GM18868 (cell line): Measurements from ENCODE around the gene DPH2.

Source experiments
- ATAC-seq: cut with Tn5 transposase; IDR thresholded peaks from one replicate; pipeline ENCODE4 v1.9.1; 2021; ENCODE audit warnings: mild to moderate bottlenecking, moderate library complexity; ENCODE audit not compliant: unreplicated experiment

DPH2 gene

DNA sequence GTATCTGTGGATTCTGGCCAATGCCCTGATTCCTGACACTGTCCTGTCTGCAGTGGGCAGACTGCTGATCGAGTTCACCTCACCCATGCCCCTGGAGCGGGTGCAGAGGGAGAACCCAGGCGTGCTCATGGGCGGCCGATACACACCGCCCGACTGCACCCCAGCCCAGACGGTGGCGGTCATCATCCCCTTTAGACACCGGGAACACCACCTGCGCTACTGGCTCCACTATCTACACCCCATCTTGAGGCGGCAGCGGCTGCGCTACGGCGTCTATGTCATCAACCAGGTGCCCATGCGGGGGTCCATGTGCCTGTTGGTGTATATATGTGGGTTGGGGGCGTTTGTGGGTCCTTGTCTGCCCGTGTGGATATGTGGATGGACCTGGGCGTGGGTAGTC, 11.8 kb downstream of the DPH2 start:
- no peak for ATAC-seq

DNA sequence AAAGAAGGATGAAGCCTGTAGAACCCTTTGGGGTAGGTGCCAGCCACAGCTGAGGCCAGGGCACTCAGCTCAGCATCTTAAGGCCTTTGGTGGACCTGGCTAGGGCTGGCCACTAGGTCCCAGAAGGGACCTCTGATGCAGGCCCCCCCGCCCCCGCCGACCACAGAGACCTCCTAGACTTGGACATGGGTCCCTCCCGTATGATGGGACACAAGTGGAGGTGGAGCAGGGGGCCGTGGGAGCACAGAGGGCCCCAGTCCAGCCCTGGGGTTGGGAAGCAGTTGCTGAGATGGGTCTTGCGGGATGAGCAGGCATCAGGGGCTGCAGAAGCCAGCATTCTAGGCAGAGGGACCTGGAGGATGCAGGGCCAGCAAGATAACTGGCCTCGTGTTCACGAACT, 12.4 kb downstream of the DPH2 start:
- no peak for ATAC-seq

DNA sequence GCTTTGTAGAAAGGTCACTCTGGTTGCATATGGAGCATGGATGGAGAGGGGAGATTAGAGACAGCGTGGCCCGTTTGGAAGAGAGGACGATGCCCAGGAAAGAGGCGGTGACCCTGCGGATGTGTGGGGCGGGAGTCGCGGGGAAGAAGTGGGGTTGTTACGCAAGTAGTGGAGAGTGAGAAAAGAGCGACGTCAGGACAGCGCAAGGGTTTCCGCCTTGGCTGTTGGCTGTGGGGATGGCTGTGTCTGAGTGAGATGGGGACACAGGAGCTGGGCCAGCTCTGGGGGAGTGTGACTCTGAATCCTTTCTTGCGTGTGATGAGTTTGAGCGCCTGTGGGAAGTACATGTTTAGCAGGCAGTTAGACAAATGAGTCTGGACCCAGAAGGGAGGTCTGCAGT, 13.0 kb downstream of the DPH2 start:
- no peak for ATAC-seq

DNA sequence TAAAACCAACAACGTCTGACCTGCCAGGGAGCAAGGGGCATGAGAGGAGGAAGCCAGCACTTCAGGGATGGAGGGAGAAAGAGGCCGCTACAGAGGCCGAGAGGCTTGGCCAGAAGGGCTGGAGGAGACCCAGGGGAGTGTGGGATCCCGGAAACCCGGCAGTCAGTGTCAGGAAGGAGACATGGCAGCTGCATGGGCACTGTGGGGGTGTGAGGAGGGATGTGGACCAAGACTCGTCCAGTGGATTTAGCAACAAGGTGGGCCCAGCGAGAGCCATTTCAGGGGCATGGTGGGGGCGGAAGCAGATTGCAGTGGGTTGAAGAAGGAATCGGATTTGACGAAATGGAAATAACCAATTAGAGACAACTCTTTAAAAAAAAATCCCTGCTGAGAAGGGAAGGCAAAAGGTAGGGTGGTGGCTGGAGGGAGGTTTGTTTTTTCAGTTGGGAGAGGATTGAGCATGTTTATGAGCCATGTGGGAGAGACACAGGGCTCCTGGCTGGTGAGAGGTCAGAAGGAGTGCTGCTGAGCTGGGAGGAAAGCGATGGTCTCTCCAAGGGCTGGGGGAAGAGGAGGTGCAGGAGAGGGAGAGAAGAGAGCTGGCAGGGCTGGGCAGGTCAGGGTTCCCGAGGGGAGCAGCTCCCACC, 13.6 kb downstream of the DPH2 start:
- no peak for ATAC-seq

DNA sequence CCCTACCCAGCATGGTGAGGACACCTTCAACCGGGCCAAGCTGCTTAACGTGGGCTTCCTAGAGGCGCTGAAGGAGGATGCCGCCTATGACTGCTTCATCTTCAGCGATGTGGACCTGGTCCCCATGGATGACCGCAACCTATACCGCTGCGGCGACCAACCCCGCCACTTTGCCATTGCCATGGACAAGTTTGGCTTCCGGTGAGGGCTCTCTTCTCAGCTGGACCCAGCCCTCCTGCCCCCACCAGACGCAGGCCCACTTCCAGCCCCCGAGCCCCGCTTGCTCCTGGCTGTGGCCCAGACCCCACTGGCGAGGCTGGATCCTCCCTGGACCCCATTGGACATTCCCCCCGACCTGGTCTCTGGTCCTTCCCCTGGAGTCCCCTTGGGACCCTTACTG, 15.0 kb downstream of the DPH2 start:
- no peak for ATAC-seq

DNA sequence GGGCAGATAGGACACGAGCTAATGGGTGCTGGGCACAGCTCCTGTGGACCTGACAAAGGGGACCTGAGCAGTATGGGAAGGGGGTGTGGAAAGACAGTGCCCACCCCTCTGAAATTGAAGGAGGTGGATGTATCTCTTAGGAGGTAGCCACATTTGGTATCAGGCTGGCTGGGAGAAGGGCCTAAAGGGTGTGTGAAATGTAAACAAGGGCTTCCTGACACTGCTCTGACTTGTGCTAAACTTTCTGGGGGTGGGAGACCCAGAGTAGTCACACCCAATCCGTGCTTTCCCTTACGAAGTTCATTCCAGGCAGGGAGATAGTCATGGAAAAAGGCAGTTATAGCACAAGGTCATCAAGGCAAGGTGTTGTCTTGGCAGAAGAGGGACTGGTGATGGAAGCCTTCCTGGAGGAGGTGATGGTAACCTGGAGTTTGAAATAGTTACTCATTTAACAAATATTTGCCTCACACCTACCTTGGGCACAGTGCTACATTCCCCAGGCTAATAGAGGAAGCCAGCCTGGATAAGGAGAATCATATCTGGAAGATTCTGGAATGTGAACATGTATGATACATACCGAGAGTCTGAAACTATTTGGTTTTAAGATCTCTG, 16.3 kb downstream of the DPH2 start:
- no peak for ATAC-seq

DNA sequence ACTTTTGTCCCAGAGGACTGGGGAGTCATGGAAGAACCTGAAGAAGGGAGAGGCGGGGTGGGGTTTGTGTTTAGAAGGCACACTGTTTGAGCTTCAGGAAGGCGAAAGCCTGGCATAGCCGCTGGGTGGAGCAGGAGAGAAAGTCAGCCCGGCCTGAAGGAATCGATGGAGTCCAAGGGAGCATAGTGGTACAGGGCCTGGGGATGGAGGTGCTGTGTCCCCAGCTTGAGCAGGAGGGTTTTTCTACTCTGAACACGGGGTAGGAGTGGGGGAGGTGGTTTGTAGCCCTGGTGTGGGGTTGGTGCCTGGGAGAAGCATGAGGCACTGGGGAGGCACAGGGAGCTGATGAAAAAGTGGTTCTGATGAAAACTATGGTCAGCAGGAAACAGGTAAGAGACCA, 16.9 kb downstream of the DPH2 start:
- ATAC-seq, result no peak

DNA sequence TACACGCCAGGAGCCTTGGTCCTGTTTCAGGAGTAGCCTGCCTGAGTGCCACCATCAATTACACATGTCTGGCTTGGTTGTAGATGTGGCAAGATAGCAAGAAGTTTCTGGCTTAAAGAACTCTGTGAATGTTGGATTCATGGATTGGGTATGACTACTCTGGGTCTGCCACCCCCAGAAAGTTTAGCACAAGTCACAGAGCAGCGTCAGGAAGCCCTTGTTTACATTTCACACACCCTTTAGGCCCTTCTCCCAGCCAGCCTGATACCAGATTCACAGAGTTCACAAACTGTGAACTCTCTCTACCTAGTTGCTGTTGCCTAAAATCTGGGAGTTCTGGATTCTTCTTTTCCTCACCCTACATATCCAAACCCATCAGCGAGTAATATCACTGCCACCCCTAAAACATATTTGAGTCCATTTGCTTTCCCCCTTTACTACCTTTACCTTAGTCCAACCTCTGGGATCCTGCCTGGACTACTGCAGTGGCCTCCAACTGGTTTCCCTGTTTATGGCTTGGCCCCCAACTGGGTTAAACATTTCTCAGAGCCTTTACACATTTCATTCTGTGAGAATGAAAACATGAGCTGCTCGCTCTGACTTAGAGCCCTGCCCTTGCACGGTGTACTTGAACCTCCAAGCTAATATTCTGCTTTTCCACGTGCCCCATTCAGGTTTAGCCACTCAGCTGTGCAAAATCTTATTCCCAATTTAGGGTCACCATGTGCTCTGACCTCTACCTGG, 17.5 kb downstream of the DPH2 start:
- no peak for ATAC-seq

DNA sequence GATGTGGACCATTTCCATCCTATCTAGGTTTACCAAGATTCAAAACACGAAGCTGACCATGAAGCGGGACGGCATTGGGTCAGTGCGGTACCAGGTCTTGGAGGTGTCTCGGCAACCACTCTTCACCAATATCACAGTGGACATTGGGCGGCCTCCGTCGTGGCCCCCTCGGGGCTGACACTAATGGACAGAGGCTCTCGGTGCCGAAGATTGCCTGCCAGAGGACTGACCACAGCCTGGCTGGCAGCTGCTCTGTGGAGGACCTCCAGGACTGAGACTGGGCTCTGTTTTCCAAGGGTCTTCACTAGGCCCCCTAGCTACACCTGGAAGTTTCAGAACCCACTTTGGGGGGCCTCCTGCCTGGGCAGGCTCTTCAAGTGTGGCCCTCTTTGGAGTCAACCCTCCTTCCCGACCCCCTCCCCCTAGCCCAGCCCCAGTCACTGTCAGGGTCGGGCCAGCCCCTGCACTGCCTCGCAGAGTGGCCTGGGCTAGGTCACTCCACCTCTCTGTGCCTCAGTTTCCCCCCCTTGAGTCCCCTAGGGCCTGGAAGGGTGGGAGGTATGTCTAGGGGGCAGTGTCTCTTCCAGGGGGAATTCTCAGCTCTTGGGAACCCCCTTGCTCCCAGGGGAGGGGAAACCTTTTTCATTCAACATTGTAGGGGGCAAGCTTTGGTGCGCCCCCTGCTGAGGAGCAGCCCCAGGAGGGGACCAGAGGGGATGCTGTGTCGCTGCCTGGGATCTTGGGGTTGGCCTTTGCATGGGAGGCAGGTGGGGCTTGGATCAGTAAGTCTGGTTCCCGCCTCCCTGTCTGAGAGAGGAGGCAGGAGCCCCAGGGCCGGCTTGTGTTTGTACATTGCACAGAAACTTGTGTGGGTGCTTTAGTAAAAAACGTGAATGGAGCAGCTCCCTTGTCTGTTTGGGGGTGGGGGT, 20.7 kb downstream of the DPH2 start:
- ATAC-seq, result no peak

DNA sequence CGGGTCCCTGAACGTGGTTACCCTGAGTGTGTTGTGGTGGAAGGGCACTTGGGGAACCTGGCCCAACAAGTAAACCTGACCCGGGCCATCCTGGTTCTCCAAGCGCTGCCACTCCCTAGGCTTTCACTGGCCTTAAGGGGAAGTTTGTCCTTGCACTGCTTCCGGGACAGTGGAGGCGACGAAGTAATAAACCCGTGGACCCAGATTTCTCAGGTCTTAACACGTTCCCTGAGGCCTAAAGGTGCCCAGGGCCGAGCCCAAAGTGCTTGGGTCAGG, 21.3 kb downstream of the DPH2 start:
- no peak for ATAC-seq

DNA sequence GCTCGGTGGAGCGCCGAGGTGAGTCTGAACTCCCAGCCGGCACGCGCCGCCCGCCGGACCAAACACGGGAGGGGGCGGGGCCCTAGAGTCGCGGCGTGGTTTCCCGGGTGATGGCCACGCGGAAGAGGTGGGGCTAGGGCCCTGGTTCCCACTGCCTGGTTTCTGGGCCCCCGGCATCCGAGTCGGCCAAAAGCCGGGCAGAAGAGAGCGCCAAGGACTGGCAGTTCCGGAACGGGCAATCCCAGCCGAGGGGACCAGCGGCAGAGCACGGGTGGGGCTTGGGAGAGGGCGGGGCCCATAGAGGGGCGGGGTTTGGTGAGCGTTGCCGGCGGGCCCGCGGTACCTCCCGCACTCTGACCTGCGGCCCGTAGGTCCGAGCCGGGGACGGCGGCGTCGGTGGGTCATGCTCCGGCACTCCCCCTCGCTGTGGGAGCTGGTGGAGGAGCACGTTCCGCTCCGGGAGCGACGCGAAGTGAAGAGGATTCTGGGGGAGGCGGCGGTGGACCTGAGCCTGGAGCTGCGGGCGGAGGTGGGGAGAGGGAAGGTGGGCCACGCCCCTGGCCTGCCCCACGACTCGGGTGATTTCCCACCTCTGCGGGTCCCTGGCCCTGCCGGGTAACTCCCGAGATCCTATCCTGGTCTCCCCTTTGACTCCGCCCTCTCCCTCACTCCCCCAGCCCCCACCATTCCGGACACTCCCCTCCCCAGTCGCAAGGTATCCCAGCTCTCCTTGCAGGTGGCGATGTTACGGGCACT, 21.8 kb downstream of the DPH2 start, which contains the start of gene CCDC24:
Gene CCDC24, plus strand, starts transcription at position 124 of the 756 bp plus-strand sequence. Its CDS starts 280 bp downstream, at position 404.
- ATAC-seq, result peak; percentile 72

DNA sequence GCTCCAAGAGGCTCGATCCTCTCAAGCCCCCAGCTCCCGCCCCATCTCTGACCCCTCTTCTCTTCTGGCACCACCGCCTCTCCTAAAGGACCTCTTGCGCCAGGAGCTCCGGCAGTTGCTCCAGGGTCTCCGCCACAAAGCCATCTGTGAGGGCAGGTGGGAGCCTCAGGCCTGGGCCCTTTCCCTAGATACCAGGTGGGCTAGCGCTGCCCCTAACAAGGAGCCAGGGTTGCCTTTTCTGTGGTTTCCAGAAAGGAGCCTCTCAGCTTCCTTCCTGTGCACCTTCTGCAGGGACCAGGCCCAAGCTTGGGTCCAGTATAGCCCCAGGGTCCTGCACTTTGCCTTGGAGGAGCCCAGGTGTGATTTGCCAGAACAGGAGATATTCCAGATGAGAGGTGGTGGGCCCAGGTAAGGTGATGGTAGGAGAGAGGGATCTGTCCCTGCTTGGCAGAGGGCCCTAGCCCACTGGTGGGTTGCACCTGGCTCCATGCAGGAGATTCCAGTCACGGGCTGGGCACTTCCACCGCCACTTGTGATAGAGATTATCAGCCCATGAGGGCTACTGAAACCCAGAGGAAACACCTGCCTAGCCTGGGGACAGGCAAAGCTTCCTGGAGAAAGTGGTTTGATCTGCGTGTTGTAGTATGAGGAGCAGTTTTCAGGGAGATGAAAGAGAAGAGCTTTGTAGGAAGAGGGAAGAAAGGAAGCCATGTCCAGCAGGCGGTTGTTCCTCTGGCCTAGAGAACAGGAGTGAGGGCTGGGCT, 22.6 kb downstream of the DPH2 start:
- ATAC-seq, result no peak

DNA sequence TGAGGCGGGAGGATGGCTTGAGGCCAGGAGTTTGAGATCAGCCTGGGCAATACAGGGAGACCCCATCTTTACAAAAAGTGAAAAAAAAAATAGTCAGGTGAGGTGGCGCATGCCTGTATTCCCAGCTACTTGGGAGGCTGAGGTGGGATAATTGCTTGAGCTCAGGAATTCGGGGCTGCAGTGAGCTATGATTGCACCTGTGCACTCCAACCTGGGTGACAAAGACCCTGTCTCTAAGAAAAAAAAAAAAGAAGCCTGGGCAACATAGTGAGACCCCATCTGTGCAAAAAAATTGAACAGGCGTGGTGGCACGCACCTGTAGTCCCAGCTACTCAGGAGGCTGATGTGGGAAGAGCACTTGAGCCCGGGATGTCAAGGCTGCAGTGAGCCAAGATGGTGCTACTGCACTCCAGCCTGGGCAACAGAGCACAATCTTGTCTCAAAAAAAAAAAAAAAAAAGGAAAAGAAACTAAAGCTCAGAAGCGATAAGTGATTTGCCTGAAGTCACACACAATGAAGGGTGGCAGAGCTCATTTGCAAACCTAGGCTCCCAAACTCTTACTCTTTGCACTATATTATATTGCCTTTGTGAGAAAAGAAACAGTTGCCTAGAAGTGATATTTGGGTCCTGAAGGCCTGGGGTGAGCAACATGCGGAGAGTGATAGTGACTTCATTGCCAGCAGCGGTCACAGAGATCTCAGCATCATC, 23.6 kb downstream of the DPH2 start:
- ATAC-seq, result no peak

DNA sequence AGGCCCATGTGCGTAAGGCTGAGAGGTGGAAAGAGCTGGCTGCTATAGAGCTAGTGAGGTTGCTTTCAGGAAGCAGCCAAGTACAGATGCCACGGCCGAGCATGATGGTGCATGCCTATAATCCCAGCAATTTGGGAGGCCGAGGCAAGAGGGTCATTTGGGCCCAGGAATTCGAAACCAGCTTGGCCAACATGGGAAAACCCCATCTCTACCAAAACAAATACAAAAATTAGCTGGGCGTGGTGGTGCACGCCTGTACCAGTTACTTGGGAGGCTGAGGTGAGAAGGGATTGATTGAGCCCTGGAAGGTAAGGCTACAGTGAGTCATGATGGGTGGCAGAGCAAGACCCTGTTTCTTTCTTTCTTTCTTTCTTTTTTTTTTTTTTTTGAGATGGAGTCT, 24.3 kb downstream of the DPH2 start:
- no peak for ATAC-seq

DNA sequence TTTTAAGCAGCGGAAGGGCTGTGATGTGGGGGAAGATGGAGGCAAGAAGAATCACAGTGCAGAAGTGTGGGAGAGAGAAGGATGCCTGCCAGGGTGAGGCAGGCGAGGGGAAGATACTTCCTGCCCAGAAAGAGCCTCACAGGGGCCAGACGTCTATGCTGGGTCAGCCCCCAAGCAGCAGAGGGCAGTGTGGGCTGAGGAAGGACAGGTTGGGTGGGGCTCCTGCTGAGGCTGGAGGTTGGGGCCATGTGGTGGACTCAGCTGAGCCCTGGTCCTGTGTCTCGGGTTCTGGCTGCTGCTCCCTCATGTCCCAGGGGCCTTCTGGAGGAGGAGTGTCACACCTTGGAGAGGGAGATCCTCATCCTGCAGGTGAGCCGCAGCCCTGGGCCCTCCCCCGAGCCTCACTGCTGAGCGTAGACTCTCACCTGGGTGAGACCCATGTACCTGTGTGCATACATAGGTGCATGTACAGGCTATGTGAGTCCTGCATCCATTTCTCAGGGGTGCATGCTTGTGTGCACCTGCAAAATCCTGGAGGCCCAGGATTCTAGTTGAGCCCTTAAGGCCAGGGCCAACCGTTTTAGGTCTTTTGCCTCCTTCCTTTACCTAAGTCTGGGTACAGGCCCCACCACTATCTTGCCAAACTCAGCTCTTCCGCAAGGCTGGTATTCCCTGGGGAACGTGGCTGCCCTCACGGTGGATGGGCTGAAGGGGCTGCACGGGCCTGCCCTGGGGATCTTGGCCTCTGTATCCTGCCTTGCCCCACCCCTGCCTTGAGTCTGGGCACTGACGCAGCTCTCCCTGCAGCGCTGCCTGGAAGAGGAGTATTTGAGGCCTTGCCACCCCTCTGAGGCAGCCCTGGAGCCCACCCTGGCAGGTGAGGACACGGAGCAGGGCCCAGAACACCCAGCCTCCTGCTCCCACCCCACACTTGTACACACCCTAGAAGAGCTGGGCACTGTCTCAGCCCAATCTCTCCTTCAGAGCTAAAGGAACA, 25.3 kb downstream of the DPH2 start:
- no peak for ATAC-seq

DNA sequence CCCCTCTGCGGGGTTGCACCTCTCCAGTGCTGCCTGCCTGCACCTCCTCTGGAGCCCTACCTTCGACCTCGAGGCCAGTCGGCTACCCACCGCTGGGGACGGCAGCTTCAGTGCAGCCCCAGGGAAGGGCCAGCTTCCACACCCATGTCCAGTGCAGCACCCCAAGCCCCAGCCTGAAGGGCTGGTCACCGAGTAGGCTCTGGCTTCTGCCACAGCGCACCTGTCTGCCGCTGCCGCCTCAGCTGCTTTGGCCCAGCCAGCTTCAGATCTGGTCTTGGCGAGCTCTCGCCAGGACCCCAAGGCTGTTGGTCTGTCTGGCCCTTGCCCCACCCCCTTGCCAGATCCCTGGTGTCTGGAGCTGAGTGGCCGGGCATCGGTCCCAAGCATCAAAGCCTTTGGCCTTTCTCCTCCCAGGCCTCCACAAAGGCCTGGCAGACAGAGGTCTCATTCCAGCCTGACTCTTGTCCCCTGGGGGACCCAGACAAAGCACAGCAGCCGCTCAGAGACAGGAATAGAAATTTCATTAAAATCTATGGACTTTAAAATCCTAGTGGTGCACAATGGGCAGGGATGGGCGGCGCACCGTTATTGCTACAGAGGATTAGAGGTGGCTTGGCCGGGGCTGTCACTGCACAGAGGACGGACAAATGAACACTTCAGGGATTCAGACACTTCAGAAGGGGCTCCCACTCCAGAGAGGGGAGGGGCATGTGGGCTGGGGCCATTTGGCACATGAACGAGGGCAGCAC, 26.3 kb downstream of the DPH2 start:
- no peak for ATAC-seq

DNA sequence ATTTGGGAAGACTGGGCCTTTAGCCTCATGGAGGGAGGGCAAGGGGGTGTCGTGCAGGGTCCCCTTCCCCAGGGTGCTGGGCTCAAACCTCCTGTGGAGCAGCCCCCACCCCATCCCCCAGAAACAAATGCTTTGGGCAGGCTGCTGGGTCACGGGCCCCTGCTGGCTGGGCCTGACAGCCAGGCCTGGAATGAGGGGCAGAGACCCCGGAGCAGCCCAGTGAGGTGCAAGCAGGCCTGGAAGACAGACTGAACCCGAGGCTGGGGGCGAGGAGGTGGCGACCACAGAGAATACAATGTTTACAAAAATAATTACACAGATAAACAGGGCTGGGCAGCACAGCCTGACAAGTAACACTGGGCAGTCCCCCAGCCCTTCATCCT, 26.9 kb downstream of the DPH2 start:
- ATAC-seq, result no peak
